HG03520 (cell line): Measurements from ENCODE around the gene CLEC4D.
"Not testable (repeated sequence)": the region's sequence is repeated elsewhere in the genome, so short reads cannot be mapped to it uniquely, and the experiment has no call there.

Source experiments
- ATAC-seq: cut with Tn5 transposase; IDR thresholded peaks from one replicate; pipeline ENCODE4 v1.9.1; 2021; ENCODE audit warnings: mild to moderate bottlenecking, moderate library complexity; ENCODE audit not compliant: unreplicated experiment

Gene CLEC4D

GRCh38 chr12:8513256-8513655 is at the start of gene CLEC4D:
CLEC4D (plus strand) TSS chr12:8513503; CDS start chr12:8513733, 230 bp downstream.
- no peak for ATAC-seq

GRCh38 chr12:8465301-8465996 is 47.9 kb upstream of the CLEC4D start:
- ATAC-seq: no peak

- ATAC-seq: no peak
Measured at GRCh38 chr12:8466241-8466640, 47.1 kb upstream of the CLEC4D start.

GRCh38 chr12:8471090-8471489 is 42.2 kb upstream of the CLEC4D start:
- no peak for ATAC-seq

GRCh38 chr12:8475508-8476203 is 37.6 kb upstream of the CLEC4D start:
- ATAC-seq: no peak

GRCh38 chr12:8482571-8483061 is 30.7 kb upstream of the CLEC4D start:
- ATAC-seq: no peak

GRCh38 chr12:8483079-8483478 is 30.2 kb upstream of the CLEC4D start:
- ATAC-seq: no peak

- ATAC-seq: no peak
Measured at GRCh38 chr12:8491646-8492530, 21.4 kb upstream of the CLEC4D start.

GRCh38 chr12:8493084-8493483 is 20.2 kb upstream of the CLEC4D start:
- peak; percentile 96 for ATAC-seq

GRCh38 chr12:8495671-8496070 is 17.6 kb upstream of the CLEC4D start:
- not testable (repeated sequence) for ATAC-seq

- ATAC-seq: not testable (repeated sequence)
Measured at GRCh38 chr12:8496074-8496473, 17.2 kb upstream of the CLEC4D start.

- ATAC-seq: no peak
Measured at GRCh38 chr12:8499616-8500015, 13.7 kb upstream of the CLEC4D start.

- no peak for ATAC-seq
Measured at GRCh38 chr12:8501720-8502119, 11.6 kb upstream of the CLEC4D start.

- ATAC-seq: no peak
Measured at GRCh38 chr12:8504351-8504750, 9.0 kb upstream of the CLEC4D start.

GRCh38 chr12:8507596-8507995 is 5.7 kb upstream of the CLEC4D start:
- no peak for ATAC-seq

- ATAC-seq: no peak
Measured at GRCh38 chr12:8508223-8508622, 5.1 kb upstream of the CLEC4D start.

GRCh38 chr12:8508910-8509841 is 4.1 kb upstream of the CLEC4D start:
- no peak for ATAC-seq

GRCh38 chr12:8517971-8518370 is 4.7 kb downstream of the CLEC4D start:
- ATAC-seq: no peak

- no peak for ATAC-seq
Measured at GRCh38 chr12:8519171-8519570, 5.9 kb downstream of the CLEC4D start.
